GM21381 (cell line): ENCODE results near the gene SMIM29.
A peak's percentile ranks its signal among the peaks of the same experiment; 100 is the strongest.

Source experiments
- ATAC-seq: cut with Tn5 transposase; IDR thresholded peaks from one replicate; pipeline ENCODE4 v1.9.1; 2021; ENCODE audit warnings: mild to moderate bottlenecking, moderate library complexity; ENCODE audit not compliant: unreplicated experiment

The SMIM29 gene

GRCh38 chr6:34241351-34242215, 7.2 kb downstream of the SMIM29 start:
- no peak for ATAC-seq

- ATAC-seq, result no peak
Observed at GRCh38 chr6:34240329-34241248, 8.2 kb downstream of the SMIM29 start.

DNA sequence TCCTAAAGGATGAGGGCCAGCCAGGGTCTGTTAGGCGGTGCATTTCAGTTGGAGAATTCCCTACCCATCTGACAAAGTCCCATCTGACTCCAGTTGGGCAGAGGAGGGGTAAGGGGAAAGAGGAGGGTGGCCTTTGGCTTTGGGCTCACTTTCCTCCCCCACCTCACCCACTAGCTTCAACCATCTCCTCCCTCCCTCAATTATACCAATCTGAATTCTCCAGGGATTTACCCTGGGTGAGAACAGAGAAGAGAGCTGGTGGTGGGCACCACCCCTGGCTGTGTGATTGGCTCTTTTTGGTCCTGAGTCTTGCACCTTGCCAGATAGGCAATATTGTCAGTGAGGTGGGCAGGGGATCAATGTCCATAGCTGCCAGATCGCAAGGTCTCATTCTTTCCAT, 8.9 kb downstream of the SMIM29 start:
- no peak for ATAC-seq

DNA sequence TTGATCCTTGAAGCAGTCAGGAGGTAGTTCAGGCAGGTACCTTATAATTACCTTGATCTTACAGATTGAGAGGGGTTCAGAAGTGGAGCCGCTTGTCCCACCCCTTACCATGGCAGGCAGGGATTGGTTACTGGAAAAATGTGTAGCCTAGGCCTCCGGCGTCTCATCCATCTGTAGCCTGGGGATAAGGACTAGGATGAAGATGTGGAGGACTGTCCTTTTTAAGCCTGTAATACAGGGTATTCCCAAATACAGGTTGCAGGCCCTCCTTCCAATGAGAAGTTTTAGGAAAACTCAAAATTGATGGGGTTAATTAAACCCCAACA, 9.3 kb downstream of the SMIM29 start:
- no peak for ATAC-seq

GRCh38 chr6:34238585-34239499, 10.0 kb downstream of the SMIM29 start:
- no peak for ATAC-seq

DNA sequence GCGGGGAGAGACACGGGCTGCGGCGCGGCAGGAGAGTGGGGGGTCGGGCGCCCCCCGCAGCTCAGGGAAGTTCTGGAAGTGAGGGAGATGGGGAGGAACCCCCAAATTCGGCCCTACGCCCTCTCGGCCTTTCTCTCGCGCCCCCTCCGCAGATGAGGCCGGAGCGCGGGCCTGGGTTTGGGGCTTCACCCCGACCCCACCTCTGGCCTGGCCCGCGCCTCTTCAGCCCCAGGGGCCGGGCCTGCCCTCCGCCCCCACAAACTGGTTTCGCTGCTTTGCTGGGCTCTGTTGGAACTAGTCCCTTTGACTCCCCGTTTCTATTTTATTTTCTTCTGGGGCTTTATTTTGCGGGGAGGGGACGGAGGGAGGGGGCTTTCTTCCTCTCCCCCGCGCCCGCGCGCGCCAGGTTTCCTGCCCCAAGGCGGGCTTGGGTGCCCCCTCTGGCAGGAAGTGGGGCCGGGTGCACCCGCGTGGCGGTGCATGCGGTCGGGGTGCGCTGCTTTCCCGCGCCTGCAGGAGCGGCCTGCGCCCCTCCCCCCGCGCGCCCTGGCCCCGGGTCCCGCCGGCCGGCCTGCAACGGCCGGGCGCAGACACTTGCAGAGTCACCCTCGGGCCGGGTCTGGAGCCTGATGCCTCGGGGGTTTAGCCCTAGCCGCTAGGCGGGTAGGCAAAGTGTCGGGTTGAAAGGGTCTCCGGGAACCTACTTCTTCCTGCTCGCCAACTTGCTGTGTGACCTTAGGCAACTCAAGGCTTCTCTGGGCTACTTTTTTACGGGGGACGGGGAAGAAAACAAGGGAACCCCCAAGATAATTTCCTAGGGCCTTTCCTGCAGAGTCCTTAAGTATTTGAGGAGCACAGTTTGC, 10.9 kb downstream of the SMIM29 start:
- ATAC-seq, result no peak

- peak; percentile 6 for ATAC-seq
Observed at GRCh38 chr6:34237316-34237721, 11.5 kb downstream of the SMIM29 start.

GRCh38 chr6:34236443-34237315, 12.1 kb downstream of the SMIM29 start, which contains the start of gene HMGA1:
Gene HMGA1, plus strand, starts transcription at chr6:34236873. Its CDS starts 3,908 bp downstream, at chr6:34240781.
- ATAC-seq, result peak; percentile 63

DNA sequence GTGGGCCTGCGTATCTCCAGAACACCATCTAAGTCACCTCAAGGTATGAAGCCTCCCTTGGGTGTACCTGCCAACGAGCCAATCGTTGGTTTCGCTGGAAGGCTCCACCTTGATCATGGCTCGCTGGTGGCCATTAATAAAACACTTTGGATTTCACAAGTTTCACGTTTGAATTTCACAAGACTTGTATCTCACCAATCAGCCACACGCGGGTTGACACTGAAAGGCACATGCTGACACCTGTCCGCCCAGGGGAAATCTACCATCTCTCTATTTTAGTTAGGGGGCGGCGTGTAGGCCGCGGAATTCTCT, 12.7 kb downstream of the SMIM29 start:
- ATAC-seq, result no peak

DNA sequence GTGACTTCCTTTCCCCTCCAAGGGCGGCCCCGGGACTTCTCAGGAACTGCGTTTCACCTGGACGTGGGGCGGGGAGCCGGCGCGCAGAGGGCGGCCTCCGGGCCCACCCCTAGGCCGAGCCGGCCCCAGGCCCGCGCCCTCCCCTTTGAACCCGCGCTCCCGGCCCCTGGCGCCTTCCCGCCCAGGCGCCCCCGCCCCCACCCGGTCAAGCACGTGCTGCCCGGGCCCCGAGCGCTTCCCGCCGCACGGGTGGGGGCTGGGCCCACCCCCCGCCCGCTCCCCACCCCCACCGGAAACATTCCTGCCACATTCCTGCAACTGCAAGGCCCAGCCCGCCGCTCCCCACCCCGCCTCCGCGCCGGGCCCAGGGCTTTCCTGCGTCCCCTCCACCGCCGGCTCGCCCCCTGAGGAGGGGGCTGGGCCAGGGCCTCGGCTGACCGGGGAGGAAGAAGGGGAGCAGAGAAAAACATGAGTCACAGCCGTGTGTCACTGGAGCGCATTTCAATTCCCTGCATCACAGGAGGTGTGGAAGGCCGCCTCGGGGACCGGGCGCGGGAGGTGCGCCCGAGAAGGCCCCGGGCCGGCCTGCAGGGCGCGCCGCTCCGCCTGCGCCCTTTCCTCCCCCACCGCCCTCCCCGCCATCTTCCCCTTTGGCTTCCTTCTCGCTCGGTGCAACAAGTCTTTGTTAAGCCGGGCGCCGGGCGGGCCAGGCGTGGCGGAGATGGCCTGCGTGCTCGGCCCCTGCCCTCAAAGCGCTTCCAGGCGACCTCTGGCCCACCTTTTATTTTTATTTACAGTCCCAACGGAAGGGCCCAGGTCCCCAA, 13.3 kb downstream of the SMIM29 start:
- no peak for ATAC-seq

- no peak for ATAC-seq
Observed at GRCh38 chr6:34234667-34235306, 14.0 kb downstream of the SMIM29 start.

DNA sequence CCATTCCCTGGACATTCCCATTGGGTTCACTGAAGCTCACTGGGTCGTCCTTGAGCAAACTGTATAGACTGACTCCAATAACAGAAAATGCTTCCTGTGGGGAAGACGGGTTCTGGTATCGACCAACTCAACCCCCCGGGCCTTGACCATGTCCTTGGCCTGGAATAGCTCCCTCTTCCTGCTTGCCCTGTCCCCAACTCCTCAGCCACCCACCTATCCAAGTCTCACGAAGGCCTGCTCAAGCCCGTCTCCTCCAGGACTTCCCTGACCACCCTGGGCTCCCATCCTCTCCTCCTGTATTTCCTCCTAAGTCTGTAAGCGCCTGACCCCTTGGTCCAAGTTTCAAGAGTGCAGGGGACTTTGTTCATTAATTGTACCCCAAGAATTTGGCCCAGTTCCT, 14.9 kb downstream of the SMIM29 start:
- no peak for ATAC-seq

DNA sequence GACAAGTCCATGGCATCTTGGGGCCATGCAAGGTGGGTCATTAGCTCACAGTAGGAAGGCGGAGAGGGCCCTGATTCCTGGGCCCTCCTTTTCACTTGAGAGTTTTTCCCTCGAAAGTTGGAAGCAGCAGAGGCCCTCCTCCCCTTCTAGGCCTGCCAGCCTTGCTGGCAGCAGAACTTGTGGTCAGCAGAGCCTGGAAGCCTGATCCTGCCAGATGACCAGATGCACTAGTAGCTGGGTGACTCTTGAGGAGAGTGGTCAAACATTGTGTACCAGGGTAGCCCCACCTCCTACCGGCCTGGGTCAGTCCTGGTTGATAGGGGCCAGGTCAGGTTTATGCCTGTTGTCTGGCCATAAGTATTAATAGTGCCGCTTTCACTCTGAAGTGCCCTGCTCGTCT, 15.9 kb downstream of the SMIM29 start:
- no peak for ATAC-seq

- no peak for ATAC-seq
Observed at GRCh38 chr6:34231566-34232336, 17.1 kb downstream of the SMIM29 start.

DNA sequence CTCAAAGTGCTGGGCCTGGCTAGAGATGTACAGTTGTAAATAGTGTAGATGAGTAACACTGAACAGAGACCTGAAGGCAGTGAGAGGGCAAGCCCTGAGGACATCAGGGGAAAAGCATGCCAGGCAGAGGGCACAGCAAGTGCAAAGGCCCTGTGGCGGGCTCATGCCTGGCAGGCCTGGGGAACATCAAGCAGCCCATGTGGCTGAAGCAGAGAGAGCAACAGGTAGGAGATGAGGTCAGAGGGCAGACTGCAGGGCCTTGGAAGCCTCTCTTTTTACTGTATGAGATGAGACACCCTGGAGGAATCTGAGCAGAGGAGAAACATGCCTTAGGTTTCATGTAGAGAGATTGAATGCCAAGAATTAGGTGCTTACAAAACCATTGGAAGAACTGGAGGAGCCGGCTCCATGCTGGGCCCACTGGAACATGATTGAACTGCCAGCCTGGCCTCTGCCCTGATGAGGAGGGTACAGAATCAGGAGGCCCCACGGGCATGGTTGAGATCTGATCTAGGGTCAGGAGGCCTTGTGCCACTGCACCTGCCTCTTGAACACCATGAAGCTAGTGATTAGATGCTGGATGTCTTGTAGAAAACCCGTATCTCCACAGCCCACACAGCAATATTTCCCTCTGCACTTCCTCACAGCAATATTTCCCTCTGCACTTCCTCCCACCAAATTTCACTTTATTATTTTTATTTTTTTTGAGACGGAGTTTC, 18.0 kb downstream of the SMIM29 start:
- no peak for ATAC-seq

DNA sequence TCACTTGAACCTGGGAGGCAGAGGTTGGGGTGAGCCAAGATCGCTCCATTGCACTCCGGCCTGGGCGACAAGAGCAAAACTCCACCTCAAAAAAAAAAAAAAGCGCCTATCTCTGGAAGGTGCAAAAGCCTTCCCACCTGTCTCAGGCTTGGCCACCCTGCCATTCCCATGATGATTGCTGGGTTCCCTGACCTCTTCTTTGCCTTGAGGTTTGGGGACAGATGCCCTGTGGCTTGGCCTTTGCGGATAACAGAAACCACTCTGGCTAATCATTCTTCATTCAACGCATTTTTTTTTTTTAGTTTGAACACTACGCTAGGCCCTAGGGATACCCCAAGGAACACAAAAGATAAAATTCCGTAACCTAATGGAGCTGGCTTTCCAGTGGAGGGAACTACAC, 18.9 kb downstream of the SMIM29 start:
- no peak for ATAC-seq
